ENCODE results near the gene CD36.

Gene CD36

DNA sequence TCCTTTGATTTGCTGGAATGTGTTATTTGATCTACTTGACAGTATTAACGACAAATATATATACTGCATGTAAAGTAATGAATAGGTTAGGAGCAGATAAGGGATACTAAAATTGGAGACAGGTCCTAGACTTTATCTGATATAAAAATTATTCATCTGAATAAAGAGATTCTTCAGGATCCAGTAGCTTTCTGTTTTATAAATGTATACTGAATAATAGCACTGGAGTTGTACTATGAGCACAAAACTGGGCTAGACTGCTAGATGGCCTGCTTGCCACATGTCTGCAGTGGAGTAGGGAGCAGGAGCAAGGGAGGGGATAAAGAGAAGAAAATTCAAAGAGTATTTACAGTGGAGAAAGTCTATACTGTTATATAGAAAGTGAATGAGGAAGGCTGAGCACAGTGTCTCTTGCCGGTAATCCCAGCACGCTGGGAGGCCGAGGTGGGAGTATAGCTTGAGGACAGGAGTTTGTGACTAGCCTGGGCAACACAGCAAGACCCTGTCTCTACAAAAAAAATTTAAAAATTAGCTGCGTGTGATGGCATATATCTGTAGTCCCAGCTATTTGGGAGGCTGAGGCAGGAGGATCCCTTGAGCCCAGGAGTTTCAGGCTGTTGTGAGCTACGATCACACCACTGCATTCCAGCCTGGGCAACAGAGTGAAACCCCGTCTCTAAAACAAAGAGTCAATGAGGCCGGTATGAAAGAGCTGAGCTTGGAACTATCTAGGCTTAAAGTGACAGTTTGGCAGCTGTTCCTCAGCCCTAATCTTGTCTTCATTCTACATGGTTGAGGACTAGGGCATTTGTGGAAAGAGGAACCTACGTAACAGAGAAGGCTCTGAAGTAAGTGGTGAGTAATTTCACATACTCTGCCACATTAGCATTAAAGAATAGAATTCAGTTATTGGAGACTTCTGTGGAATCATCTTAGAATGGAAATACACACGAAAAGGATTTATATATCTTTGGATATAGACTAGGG is 41.8 kb downstream of the CD36 start:
- no peak for TF ChIP-seq GATA2 (IDR thresholded peaks at IDR 0.05; ENCODE audit: low read depth, low read length)

- TF ChIP-seq GATA2 (IDR thresholded peaks at IDR 0.05; ENCODE audit: low read depth, low read length) (no peak), GATA3 (IDR thresholded peaks at IDR 0.05; ENCODE audit: low read depth, low read length) (no peak)
Measured at GRCh38 chr7:80681272-80681885, 42.9 kb downstream of the CD36 start.

DNA sequence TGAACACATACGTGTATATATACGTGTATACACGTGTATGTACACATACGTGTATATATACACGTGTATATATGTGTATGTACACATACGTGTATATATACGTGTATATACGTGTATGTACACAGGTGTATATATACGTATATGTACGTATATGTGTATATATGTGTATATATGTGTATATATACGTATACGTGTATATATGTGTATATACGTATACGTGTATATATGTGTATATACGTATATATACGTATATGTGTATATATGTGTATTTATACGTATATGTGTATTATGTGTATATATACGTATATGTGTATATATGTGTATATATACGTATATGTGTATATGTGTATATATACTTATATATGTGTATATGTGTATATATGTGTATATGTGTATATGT is 44.3 kb downstream of the CD36 start:
- no peak for TF ChIP-seq GATA3 (IDR thresholded peaks at IDR 0.05; ENCODE audit: low read depth, low read length)
- TF ChIP-seq GATA2 (IDR thresholded peaks at IDR 0.05; ENCODE audit: low read depth, low read length), result no peak

- TF ChIP-seq GATA3 (IDR thresholded peaks at IDR 0.05; ENCODE audit: low read depth, low read length) (no peak), GATA2 (IDR thresholded peaks at IDR 0.05; ENCODE audit: low read depth, low read length) (no peak)
Measured at GRCh38 chr7:80686576-80686975, 48.1 kb downstream of the CD36 start.

- TF ChIP-seq GATA2 (IDR thresholded peaks at IDR 0.05; ENCODE audit: low read depth, low read length) (no peak), GATA3 (IDR thresholded peaks at IDR 0.05; ENCODE audit: low read depth, low read length) (no peak)
Measured at GRCh38 chr7:80699045-80699638, 60.7 kb downstream of the CD36 start.

DNA sequence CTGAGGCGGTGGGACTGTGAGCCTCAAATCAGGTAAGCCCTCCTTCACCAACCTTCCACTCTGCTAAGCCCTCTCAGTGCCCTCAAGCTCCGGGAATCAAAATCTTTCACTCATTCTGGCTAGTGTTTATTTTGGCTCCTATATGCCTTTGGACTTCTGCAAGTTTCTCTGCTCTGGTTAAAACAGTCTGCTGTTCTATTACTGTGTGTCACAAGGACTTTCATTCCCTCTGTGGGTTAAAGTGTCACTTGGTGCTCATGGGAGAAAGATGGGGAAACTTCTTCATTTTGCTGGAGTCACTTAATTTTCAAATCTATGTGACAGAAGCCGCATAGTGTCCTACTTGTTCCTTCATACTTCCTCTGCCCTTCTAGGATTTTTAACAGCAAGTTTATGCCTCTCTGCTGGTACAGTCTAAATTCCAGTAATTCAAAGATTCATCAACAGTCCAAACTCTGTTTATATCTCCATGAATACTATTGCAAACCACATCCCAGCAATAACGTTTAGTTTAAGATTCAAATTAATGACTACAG is 61.3 kb downstream of the CD36 start:
- no peak for TF ChIP-seq GATA2 (IDR thresholded peaks at IDR 0.05; ENCODE audit: low read depth, low read length)
- no peak for TF ChIP-seq GATA3 (IDR thresholded peaks at IDR 0.05; ENCODE audit: low read depth, low read length)

DNA sequence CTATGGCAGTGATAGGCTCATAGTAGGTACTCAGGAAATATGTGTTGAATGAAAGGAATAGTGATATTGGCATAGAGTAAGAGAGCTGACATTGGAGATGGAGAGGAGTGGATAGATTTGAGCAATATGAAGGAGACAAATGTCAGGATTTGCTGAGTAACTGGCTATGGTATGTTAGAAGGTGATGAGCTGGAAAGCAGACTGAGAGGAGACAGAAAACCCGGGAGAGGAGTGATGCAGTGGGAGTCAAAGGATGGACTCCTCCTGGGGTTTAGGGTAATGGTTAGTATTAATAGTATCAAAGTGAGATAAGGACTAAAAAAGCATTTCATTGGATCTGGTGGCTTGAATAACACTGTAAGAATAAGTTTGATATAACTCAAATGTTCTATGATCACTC is 64.8 kb downstream of the CD36 start:
- no peak for TF ChIP-seq GATA3 (IDR thresholded peaks at IDR 0.05; ENCODE audit: low read depth, low read length)
- TF ChIP-seq GATA2 (IDR thresholded peaks at IDR 0.05; ENCODE audit: low read depth, low read length), result no peak

- TF ChIP-seq GATA2 (IDR thresholded peaks at IDR 0.05; ENCODE audit: low read depth, low read length), result no peak
- TF ChIP-seq GATA3 (IDR thresholded peaks at IDR 0.05; ENCODE audit: low read depth, low read length), result no peak
Measured at GRCh38 chr7:80705130-80705781, 66.8 kb downstream of the CD36 start.

- no peak for TF ChIP-seq GATA3 (IDR thresholded peaks at IDR 0.05; ENCODE audit: low read depth, low read length)
- TF ChIP-seq GATA2 (IDR thresholded peaks at IDR 0.05; ENCODE audit: low read depth, low read length), result no peak
Measured at GRCh38 chr7:80707318-80707717, 68.9 kb downstream of the CD36 start.

DNA sequence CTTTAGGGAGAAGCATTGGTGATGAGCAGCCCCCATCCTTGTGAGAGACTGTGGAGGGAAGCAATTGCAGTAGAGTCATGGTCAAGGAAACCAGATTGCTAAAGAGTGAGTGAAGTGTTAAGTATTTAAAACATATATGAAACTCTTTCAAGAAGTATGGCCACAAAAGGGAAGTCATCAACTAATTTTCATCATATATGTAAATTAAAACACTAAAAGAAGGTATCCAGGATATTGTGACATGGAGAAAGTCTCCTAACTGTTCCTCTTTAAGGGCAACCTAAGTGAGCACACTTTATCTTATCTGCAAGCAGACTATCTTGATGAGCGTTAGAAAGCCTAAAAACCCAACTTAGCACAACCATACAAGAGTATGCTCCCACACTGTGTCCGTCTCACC is 69.7 kb downstream of the CD36 start:
- TF ChIP-seq GATA3 (IDR thresholded peaks at IDR 0.05; ENCODE audit: low read depth, low read length), result no peak
- TF ChIP-seq GATA2 (IDR thresholded peaks at IDR 0.05; ENCODE audit: low read depth, low read length), result no peak

DNA sequence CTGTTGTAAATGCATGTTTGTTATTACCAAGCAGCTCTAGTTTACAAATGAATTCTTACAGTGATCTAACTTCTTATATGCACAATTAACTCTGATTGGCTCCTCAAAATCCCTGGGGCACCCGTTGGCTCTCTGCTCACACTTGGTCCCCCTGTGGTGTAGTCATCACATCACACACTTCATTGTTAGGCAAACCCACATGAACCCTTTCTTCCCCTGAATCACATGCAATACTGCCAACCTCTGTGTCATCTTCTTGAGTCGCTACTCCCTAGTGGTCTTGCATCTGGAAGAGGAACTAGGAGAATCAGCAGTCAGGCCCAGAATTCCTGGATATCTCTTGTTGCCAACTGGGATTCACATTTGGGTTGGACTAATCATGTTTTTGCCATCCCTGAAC is 73.1 kb downstream of the CD36 start:
- TF ChIP-seq GATA2 (IDR thresholded peaks at IDR 0.05; ENCODE audit: low read depth, low read length) (no peak), GATA3 (IDR thresholded peaks at IDR 0.05; ENCODE audit: low read depth, low read length) (no peak)

DNA sequence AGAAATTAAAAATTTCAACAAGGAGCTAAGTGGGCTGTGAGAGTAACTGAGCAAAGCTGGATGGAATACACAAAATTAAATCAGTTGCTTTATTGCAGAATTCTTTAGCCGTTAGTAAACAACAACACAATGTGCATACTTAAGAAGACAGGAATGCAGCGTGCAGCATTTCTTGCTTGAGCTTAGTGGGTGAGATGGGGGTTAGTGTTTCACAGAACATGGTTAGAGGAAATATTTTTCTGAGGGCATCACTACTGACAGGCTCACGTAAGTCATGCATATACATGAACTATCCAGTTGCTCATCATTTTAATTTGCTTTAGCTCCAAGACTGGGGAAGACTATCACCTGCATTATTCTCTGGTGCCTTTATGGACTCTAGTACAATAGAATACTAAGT is 80.8 kb downstream of the CD36 start:
- no peak for TF ChIP-seq GATA2 (IDR thresholded peaks at IDR 0.05; ENCODE audit: low read depth, low read length)
- TF ChIP-seq GATA3 (IDR thresholded peaks at IDR 0.05; ENCODE audit: low read depth, low read length), result no peak

DNA sequence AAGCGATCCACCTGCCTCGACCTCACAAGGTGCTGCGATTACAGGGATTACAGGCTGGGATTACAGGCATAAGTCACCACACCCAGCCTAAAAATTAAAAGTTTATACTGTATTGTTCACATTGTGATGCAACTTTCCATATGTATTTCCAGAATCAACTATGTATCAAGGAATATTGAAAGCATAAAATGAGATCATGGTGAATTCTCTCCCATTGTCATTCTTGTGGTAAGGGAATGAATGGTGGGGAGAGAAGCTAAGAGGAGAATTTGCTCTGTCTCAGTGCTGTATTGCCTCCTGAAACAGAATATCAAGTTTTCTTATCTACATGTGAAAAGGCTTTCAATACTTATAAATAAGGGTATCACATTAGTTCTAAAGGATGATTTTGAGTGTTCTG is 81.7 kb downstream of the CD36 start:
- no peak for TF ChIP-seq GATA2 (IDR thresholded peaks at IDR 0.05; ENCODE audit: low read depth, low read length)
- TF ChIP-seq GATA3 (IDR thresholded peaks at IDR 0.05; ENCODE audit: low read depth, low read length), result no peak
